ENCODE data around the gene PPT2.

DNA sequence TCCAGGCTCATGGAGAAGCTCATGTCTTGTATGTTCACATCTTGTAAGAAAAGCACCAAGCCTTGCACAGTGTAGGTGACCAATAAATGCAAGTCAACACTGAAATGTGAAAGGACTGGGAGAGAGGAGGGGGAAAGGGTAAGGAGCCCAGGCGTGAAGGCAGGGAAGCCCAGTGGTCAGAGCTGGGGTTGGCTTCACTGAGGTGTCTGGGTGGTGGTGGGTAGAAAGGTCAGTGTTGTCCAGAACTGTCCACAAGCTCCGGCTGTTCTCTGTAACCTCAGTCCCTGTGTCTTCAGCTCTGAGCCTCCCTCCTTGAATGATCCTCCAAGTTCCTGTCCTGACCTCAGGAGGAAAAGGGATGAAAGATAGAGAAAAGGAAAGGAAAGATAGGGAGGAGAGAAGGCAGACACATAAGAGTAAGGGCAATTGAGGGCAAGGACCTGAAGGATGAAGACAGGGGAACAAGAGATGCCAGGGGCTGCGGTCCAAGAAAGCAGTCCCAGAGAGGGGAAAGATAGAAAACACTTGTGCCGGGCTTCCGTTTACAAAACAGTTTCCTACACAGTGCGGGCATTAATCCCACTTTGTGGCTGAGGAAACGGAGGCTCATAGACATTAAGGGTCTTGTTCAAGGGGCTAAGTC is 42.4 kb upstream of the PPT2 start:
- TF ChIP-seq, protein P1, sequence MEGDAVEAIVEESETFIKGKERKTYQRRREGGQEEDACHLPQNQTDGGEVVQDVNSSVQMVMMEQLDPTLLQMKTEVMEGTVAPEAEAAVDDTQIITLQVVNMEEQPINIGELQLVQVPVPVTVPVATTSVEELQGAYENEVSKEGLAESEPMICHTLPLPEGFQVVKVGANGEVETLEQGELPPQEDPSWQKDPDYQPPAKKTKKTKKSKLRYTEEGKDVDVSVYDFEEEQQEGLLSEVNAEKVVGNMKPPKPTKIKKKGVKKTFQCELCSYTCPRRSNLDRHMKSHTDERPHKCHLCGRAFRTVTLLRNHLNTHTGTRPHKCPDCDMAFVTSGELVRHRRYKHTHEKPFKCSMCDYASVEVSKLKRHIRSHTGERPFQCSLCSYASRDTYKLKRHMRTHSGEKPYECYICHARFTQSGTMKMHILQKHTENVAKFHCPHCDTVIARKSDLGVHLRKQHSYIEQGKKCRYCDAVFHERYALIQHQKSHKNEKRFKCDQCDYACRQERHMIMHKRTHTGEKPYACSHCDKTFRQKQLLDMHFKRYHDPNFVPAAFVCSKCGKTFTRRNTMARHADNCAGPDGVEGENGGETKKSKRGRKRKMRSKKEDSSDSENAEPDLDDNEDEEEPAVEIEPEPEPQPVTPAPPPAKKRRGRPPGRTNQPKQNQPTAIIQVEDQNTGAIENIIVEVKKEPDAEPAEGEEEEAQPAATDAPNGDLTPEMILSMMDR (conservative IDR thresholded peaks at IDR 0.05; ENCODE audit: low read depth, low read length): no peak
- TF ChIP-seq EZH2 (IDR thresholded peaks at IDR 0.05; ENCODE audit: borderline replicate concordance, low read depth, low read length, poor library complexity, severe bottlenecking): no peak
